ENCODE data around the gene OLFM2.

The OLFM2 gene

GRCh38 chr19:9967326-9967725 is 31.0 kb upstream of the OLFM2 start:
- DNase-seq (ENCODE audit: low read depth in 1 of 2, low spot score in 1 of 2), result no peak
- H3K27ac ChIP-seq (replicated peaks), result no peak overlapping the region
- no peak overlapping the region for H3K4me3 ChIP-seq (replicated peaks; ENCODE audit: insufficient read depth, low read length)
- TF ChIP-seq REST (IDR thresholded peaks at IDR 0.05; ENCODE audit: insufficient replicate concordance, low read depth), result no peak
- TF ChIP-seq POLR2AphosphoS5 (IDR thresholded peaks at IDR 0.05; ENCODE audit: low read depth), result no peak
- no peak for TF ChIP-seq CTCF (IDR thresholded peaks at IDR 0.05; ENCODE audit: insufficient read depth, low read length)
- TF ChIP-seq SPI1 (IDR thresholded peaks at IDR 0.05; ENCODE audit: borderline replicate concordance, low read depth), result no peak
- TF ChIP-seq GABPA (IDR thresholded peaks at IDR 0.05; ENCODE audit: low read depth), result no peak
- peaks cover 13% of the 10 kb centered on the region for H3K27me3 ChIP-seq (ENCODE audit: insufficient read depth, poor library complexity, severe bottlenecking)

GRCh38 chr19:9966448-9966847 is 30.1 kb upstream of the OLFM2 start:
- H3K27ac ChIP-seq (replicated peaks), result no peak overlapping the region
- no peak for DNase-seq (ENCODE audit: low read depth in 1 of 2, low spot score in 1 of 2)
- H3K27me3 ChIP-seq (ENCODE audit: insufficient read depth, poor library complexity, severe bottlenecking), result peaks cover 13% of the 10 kb centered on the region
- H3K4me3 ChIP-seq (replicated peaks; ENCODE audit: insufficient read depth, low read length), result no peak overlapping the region
- TF ChIP-seq POLR2AphosphoS5 (IDR thresholded peaks at IDR 0.05; ENCODE audit: low read depth) (no peak), SPI1 (IDR thresholded peaks at IDR 0.05; ENCODE audit: borderline replicate concordance, low read depth) (no peak), REST (IDR thresholded peaks at IDR 0.05; ENCODE audit: insufficient replicate concordance, low read depth) (no peak)

GRCh38 chr19:9966024-9966423 is 29.7 kb upstream of the OLFM2 start:
- Histone ChIP-seq H3K27me3 (ENCODE audit: insufficient read depth, poor library complexity, severe bottlenecking) (peaks cover 13% of the 10 kb centered on the region), H3K27ac (replicated peaks) (no peak overlapping the region), H3K4me3 (replicated peaks; ENCODE audit: insufficient read depth, low read length) (no peak overlapping the region)
- TF ChIP-seq POLR2AphosphoS5 (IDR thresholded peaks at IDR 0.05; ENCODE audit: low read depth) (no peak), CTCF (IDR thresholded peaks at IDR 0.05; ENCODE audit: insufficient read depth, low read length) (no peak), GABPA (IDR thresholded peaks at IDR 0.05; ENCODE audit: low read depth) (no peak), SPI1 (IDR thresholded peaks at IDR 0.05; ENCODE audit: borderline replicate concordance, low read depth) (no peak), REST (IDR thresholded peaks at IDR 0.05; ENCODE audit: insufficient replicate concordance, low read depth) (no peak)
- no peak for DNase-seq (ENCODE audit: low read depth in 1 of 2, low spot score in 1 of 2)
